Suprapubic skin (tissue), 4 donors: ENCODE results near the gene AGBL5. TPM values are rescaled to one million over a fixed set of nuclear protein-coding genes. Genes with fewer than 3 reads are reported as not detected.

Experiments
- DNase-seq, 2 donors: peaks; one replicate each; pipeline ENCODE4 v3.0.0-alpha.2; 2019; ENCODE audit warnings: low spot score in 2 of 2
- H3K27ac ChIP-seq: fragments of 200-600 bp; sonication (generic); one replicate; pipeline ENCODE4 v1.5.1; 2019
- H3K27me3 ChIP-seq: fragments of 200-600 bp; sonication (generic); one replicate; pipeline ENCODE4 v1.5.1; 2019
- H3K36me3 ChIP-seq: fragments of 200-600 bp; sonication (generic); one replicate; pipeline ENCODE4 v1.5.1; 2019
- H3K4me1 ChIP-seq: fragments of 200-600 bp; sonication (generic); one replicate; pipeline ENCODE4 v1.5.1; 2019
- H3K4me3 ChIP-seq: fragments of 200-600 bp; sonication (generic); one replicate; pipeline ENCODE4 v1.5.1; 2019; ENCODE audit warnings: mild to moderate bottlenecking
- H3K9me3 ChIP-seq: fragments of 200-600 bp; sonication (generic); one replicate; pipeline ENCODE4 v1.5.1; 2019
- EP300 ChIP-seq: sonication (generic); formaldehyde crosslinking; IDR thresholded peaks from one replicate; pipeline ENCODE4 v1.6.1; 2017; ENCODE audit warnings: antibody characterized with exemption
- POLR2A ChIP-seq, 2 donors: fragments of 450-650 bp; IDR thresholded peaks; one replicate each; pipeline ENCODE4 v1.6.1; 2017; ENCODE audit warnings: antibody characterized with exemption in 2 of 2, mild to moderate bottlenecking in 2 of 2, moderate library complexity in 2 of 2
- POLR2AphosphoS5 ChIP-seq, 3 donors: sonication (generic); formaldehyde crosslinking; IDR thresholded peaks; one replicate each; pipeline ENCODE4 v1.6.1; 2017; ENCODE audit warnings: antibody characterized with exemption in 3 of 3
- WGBS: methylation state at CpG from one replicate; pipeline ENCODE4 v1.1.5; 2018; 5-methylcytosine and 5-hydroxymethylcytosine counted together
- total RNA-seq, 4 donors: library from RNA; depleted of rRNA; stranded (reverse); fragments of >200 nt; gene quantifications; one replicate each; pipeline ENCODE4 v1.1.0, GENCODE V29; 2016
- TF ChIP-seq, protein P1 (sequence below), 2 donors: fragments of 200-600 bp in 1 of 2; fragments of 450-650 bp in 1 of 2; sonication (generic) in 1 of 2; IDR thresholded peaks; one replicate each; pipeline ENCODE4 v1.5.1; 2016 to 2019; ENCODE audit warnings: antibody characterized with exemption in 2 of 2, mild to moderate bottlenecking in 1 of 2, moderate library complexity in 1 of 2

Gene AGBL5
- total RNA-seq, result 10 to 100 TPM; 15.3 to 18.9 (median 18.5) TPM

- peak; percentile 98 for DNase-seq
- H3K4me1 ChIP-seq, result peaks cover 19% of the 10 kb centered on the region
- peak within 1 kb of the TSS; percentile 85 for H3K27ac ChIP-seq
- peak within 1 kb of the TSS; percentile 96 for H3K4me3 ChIP-seq
- no peaks in the 10 kb centered on the region for H3K9me3 ChIP-seq
- WGBS, result 0% methylated on average over 39 of the region's 67 CpGs
- H3K27me3 ChIP-seq, result no peaks in the 10 kb centered on the region
- TF ChIP-seq EP300 (no peak), POLR2A (IDR thresholded peaks at IDR 0.05) (peak in 1 of 2 donors; percentile 14), POLR2AphosphoS5 (IDR thresholded peaks at IDR 0.05) (peak in 2 of 3 donors; percentile 75 to 89)
- TF ChIP-seq, protein P1, sequence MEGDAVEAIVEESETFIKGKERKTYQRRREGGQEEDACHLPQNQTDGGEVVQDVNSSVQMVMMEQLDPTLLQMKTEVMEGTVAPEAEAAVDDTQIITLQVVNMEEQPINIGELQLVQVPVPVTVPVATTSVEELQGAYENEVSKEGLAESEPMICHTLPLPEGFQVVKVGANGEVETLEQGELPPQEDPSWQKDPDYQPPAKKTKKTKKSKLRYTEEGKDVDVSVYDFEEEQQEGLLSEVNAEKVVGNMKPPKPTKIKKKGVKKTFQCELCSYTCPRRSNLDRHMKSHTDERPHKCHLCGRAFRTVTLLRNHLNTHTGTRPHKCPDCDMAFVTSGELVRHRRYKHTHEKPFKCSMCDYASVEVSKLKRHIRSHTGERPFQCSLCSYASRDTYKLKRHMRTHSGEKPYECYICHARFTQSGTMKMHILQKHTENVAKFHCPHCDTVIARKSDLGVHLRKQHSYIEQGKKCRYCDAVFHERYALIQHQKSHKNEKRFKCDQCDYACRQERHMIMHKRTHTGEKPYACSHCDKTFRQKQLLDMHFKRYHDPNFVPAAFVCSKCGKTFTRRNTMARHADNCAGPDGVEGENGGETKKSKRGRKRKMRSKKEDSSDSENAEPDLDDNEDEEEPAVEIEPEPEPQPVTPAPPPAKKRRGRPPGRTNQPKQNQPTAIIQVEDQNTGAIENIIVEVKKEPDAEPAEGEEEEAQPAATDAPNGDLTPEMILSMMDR (IDR thresholded peaks at IDR 0.05), result no peak
- peaks cover 27% of the 10 kb centered on the region for H3K36me3 ChIP-seq
Measured at GRCh38 chr2:27050996-27051901, at the start of gene AGBL5. AGBL5 (plus strand) TSS chr2:27051668; CDS start chr2:27052959, 1,291 bp downstream.

GRCh38 chr2:27001950-27002349 is 49.5 kb upstream of the AGBL5 start:
- TF ChIP-seq, protein P1 (IDR thresholded peaks at IDR 0.05), result no peak
- no peak for TF ChIP-seq EP300
- TF ChIP-seq POLR2A (IDR thresholded peaks at IDR 0.05), result no peak
- no peak for TF ChIP-seq POLR2AphosphoS5 (IDR thresholded peaks at IDR 0.05)
- 77% methylated on average over 5 of the region's 5 CpGs for WGBS
- H3K9me3 ChIP-seq, result no peaks in the 10 kb centered on the region
- H3K4me3 ChIP-seq, result no peak overlapping the region
- no peaks in the 10 kb centered on the region for H3K36me3 ChIP-seq
- no peaks in the 10 kb centered on the region for H3K27me3 ChIP-seq
- no peaks in the 10 kb centered on the region for H3K4me1 ChIP-seq
- no peak for DNase-seq
- H3K27ac ChIP-seq, result no peak overlapping the region

GRCh38 chr2:27003007-27003406 is 48.5 kb upstream of the AGBL5 start:
- Histone ChIP-seq H3K4me3 (no peak overlapping the region), H3K27ac (no peak overlapping the region), H3K9me3 (no peaks in the 10 kb centered on the region), H3K4me1 (no peaks in the 10 kb centered on the region), H3K27me3 (no peaks in the 10 kb centered on the region), H3K36me3 (no peaks in the 10 kb centered on the region)
- TF ChIP-seq POLR2AphosphoS5 (IDR thresholded peaks at IDR 0.05) (no peak), POLR2A (IDR thresholded peaks at IDR 0.05) (no peak), EP300 (no peak)
- TF ChIP-seq, protein P1 (IDR thresholded peaks at IDR 0.05), result no peak
- WGBS, result 89% methylated on average over 4 of the region's 4 CpGs
- DNase-seq, result no peak

DNA sequence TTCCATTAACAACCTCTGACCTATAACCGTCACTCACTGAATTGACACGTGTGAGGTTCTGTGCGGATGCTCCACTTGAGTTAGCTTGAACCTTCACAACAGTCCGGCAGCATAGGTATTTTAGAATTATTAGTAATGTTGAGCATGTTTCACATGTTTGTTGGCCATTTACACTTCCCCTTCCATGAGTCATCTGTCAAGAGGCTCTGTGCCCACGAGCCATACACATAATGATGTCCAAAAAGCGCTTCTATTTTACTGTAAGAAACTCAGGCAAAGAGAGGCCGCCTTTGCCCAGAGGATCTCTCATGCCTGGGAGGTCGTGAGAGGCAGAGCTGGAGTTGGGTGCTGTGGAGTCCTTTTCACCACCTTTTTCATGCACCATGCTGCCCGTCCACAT is 47.6 kb upstream of the AGBL5 start:
- no peaks in the 10 kb centered on the region for H3K9me3 ChIP-seq
- H3K27me3 ChIP-seq, result no peaks in the 10 kb centered on the region
- H3K4me1 ChIP-seq, result no peaks in the 10 kb centered on the region
- no peaks in the 10 kb centered on the region for H3K36me3 ChIP-seq
- no peak overlapping the region for H3K4me3 ChIP-seq
- WGBS, result 85% methylated on average over 9 of the region's 9 CpGs
- DNase-seq, result no peak
- H3K27ac ChIP-seq, result no peak overlapping the region
- TF ChIP-seq EP300, result no peak
- TF ChIP-seq, protein P1 (IDR thresholded peaks at IDR 0.05), result no peak
- no peak for TF ChIP-seq POLR2AphosphoS5 (IDR thresholded peaks at IDR 0.05)
- TF ChIP-seq POLR2A (IDR thresholded peaks at IDR 0.05), result no peak

- Histone ChIP-seq H3K27me3 (no peaks in the 10 kb centered on the region), H3K27ac (no peak overlapping the region), H3K4me1 (peaks cover 7% of the 10 kb centered on the region), H3K4me3 (no peak overlapping the region), H3K36me3 (no peaks in the 10 kb centered on the region), H3K9me3 (no peaks in the 10 kb centered on the region)
- WGBS, result 71% methylated on average over 6 of the region's 6 CpGs
- TF ChIP-seq POLR2AphosphoS5 (IDR thresholded peaks at IDR 0.05), result no peak
- TF ChIP-seq, protein P1 (IDR thresholded peaks at IDR 0.05), result no peak
- no peak for TF ChIP-seq POLR2A (IDR thresholded peaks at IDR 0.05)
- no peak for TF ChIP-seq EP300
- DNase-seq, result no peak
Measured at GRCh38 chr2:27006602-27007415, 44.7 kb upstream of the AGBL5 start.
